Neural progenitor cell (in vitro differentiated cells): ENCODE results near the gene SMARCC1. TPM values are rescaled to one million over a fixed set of nuclear protein-coding genes. Genes with fewer than 3 reads are reported as not detected.

Source experiments
- DNase-seq: peaks from one replicate; pipeline ENCODE4 v3.0.0-alpha.2; 2016; ENCODE audit warnings: low spot score
- H2AFZ ChIP-seq: fragments of 200-600 bp; sonication (generic); replicated peaks from 2 replicates; pipeline ENCODE4 v1.6.1; 2016; ENCODE audit warnings: antibody characterized with exemption
- H3F3A ChIP-seq: fragments of 200-600 bp; sonication (generic); 2 replicates; pipeline ENCODE4 v1.6.1; 2016; ENCODE audit warnings: antibody characterized with exemption, low read depth
- H3K27ac ChIP-seq: fragments of 200-600 bp; sonication (generic); 2 replicates; pipeline ENCODE4 v1.5.1; 2016; ENCODE audit warnings: mild to moderate bottlenecking
- H3K27me3 ChIP-seq: fragments of 200-600 bp; sonication (generic); 2 replicates; pipeline ENCODE4 v1.6.1; 2016; ENCODE audit warnings: mild to moderate bottlenecking, moderate library complexity
- H3K36me3 ChIP-seq: fragments of 200-600 bp; sonication (generic); 2 replicates; pipeline ENCODE4 v1.5.1; 2016
- H3K4me1 ChIP-seq: fragments of 200-600 bp; sonication (generic); 2 replicates; pipeline ENCODE4 v1.6.1; 2016; ENCODE audit warnings: mixed run types
- H3K4me2 ChIP-seq: fragments of 200-600 bp; sonication (generic); 2 replicates; pipeline ENCODE4 v1.6.1; 2016
- H3K4me3 ChIP-seq: fragments of 200-600 bp; sonication (generic); 2 replicates; pipeline ENCODE4 v1.5.1; 2016
- H3K79me2 ChIP-seq: fragments of 200-600 bp; sonication (generic); 2 replicates; pipeline ENCODE4 v1.6.1; 2016; ENCODE audit warnings: low read depth
- H3K9ac ChIP-seq: fragments of 200-600 bp; sonication (generic); 2 replicates; pipeline ENCODE4 v1.6.1; 2016
- H3K9me3 ChIP-seq: fragments of 200-600 bp; sonication (generic); 2 replicates; pipeline ENCODE4 v1.5.1; 2016; ENCODE audit warnings: low read depth
- H4K20me1 ChIP-seq: fragments of 200-600 bp; sonication (generic); 2 replicates; pipeline ENCODE4 v1.6.1; 2016; ENCODE audit warnings: low read depth
- H3K27ac Mint-ChIP-seq: 3 replicates; pipeline ENCODE4 v1.8.0; 2021; ENCODE audit warnings: mixed read lengths
- H3K27me3 Mint-ChIP-seq: 2 replicates; pipeline ENCODE4 v1.8.0; 2022; ENCODE audit warnings: low read depth, mild to moderate bottlenecking, inconsistent platforms, moderate library complexity, mixed read lengths; ENCODE audit not compliant: insufficient read depth
- H3K36me3 Mint-ChIP-seq: 3 replicates; pipeline ENCODE4 v1.8.0; 2021; ENCODE audit warnings: mixed read lengths
- H3K4me1 Mint-ChIP-seq: 3 replicates; pipeline ENCODE4 v1.8.0; 2021; ENCODE audit warnings: mixed read lengths
- H3K4me3 Mint-ChIP-seq: 3 replicates; pipeline ENCODE4 v1.8.0; 2021; ENCODE audit warnings: mild to moderate bottlenecking, moderate library complexity, mixed read lengths
- H3K9me3 Mint-ChIP-seq: 3 replicates; pipeline ENCODE4 v1.8.0; 2020; ENCODE audit warnings: mixed read lengths
- CTCF ChIP-seq: fragments of 200-600 bp; sonication (generic); IDR thresholded peaks from 2 replicates; pipeline ENCODE4 v1.5.1; 2017; ENCODE audit warnings: antibody characterized with exemption, mild to moderate bottlenecking
- EZH2 ChIP-seq: fragments of 200-600 bp; sonication (generic); IDR thresholded peaks from 2 replicates; pipeline ENCODE4 v1.6.1; 2017; ENCODE audit warnings: antibody characterized with exemption, mild to moderate bottlenecking, moderate library complexity
- EZH2phosphoT487 ChIP-seq: fragments of 200-600 bp; sonication (generic); IDR thresholded peaks from 2 replicates; pipeline ENCODE4 v1.6.1; 2017; ENCODE audit warnings: antibody characterized with exemption
- total RNA-seq: library from RNA; depleted of rRNA; stranded (reverse); fragments of >200 nt; gene quantifications from 2 replicates; pipeline ENCODE4 v1.2.3, GENCODE V29; 2015; ENCODE audit warnings: low replicate concordance

Gene SMARCC1
- total RNA-seq, 1 donor from 2014 or later = 175 TPM

- Mint-ChIP-seq H3K9me3 (no peaks in the 10 kb centered on the region), H3K27ac (peak overlapping the region; percentile 98)
- H3K79me2 ChIP-seq = peaks cover 72% of the 10 kb centered on the region
Observed at GRCh38 chr3:47780741-47781684, 680 bp downstream of the SMARCC1 start.

GRCh38 chr3:47778746-47779145 is 2.9 kb downstream of the SMARCC1 start:
- Histone ChIP-seq H3K4me2 (peak overlapping the region; percentile 75), H3K9me3 (no peaks in the 10 kb centered on the region), H3K4me3 (peak overlapping the region; percentile 88), H2AFZ (no peak overlapping the region), H3K79me2 (peaks cover 94% of the 10 kb centered on the region), H3F3A (peaks cover 20% of the 10 kb centered on the region), H3K27me3 (no peaks in the 10 kb centered on the region), H3K36me3 (no peaks in the 10 kb centered on the region), H3K4me1 (peaks cover 9% of the 10 kb centered on the region), H3K27ac (no peak overlapping the region), H4K20me1 (peaks cover 68% of the 10 kb centered on the region), H3K9ac (no peak overlapping the region)
- Mint-ChIP-seq H3K36me3 (peaks cover 8% of the 10 kb centered on the region), H3K9me3 (no peaks in the 10 kb centered on the region), H3K4me3 (no peak overlapping the region), H3K27ac (no peak overlapping the region), H3K27me3 (peaks cover 9% of the 10 kb centered on the region), H3K4me1 (peaks cover 17% of the 10 kb centered on the region)
- DNase-seq = no peak
- TF ChIP-seq CTCF = no peak
- no peak for TF ChIP-seq EZH2phosphoT487
- no peak for TF ChIP-seq EZH2

More at GRCh38 chr3:47780741-47781684, 680 bp downstream of the SMARCC1 start:
- Histone ChIP-seq H3K9me3 (no peaks in the 10 kb centered on the region), H4K20me1 (peaks cover 45% of the 10 kb centered on the region), H3K4me1 (peaks cover 9% of the 10 kb centered on the region), H3K27me3 (no peaks in the 10 kb centered on the region), H3K4me2 (peak overlapping the region; percentile 75), H3K4me3 (peak overlapping the region; percentile 88), H3K9ac (peak overlapping the region; percentile 96), H2AFZ (peak overlapping the region; percentile 27), H3F3A (peaks cover 16% of the 10 kb centered on the region), H3K36me3 (no peaks in the 10 kb centered on the region), H3K27ac (peak overlapping the region; percentile 94)
- peak overlapping the region; percentile 98 for H3K4me3 Mint-ChIP-seq
- peaks cover 17% of the 10 kb centered on the region for H3K4me1 Mint-ChIP-seq
- no peak for TF ChIP-seq CTCF
- H3K27me3 Mint-ChIP-seq = peaks cover 4% of the 10 kb centered on the region
- H3K36me3 Mint-ChIP-seq = peaks cover 3% of the 10 kb centered on the region
- DNase-seq = peak; percentile 82

GRCh38 chr3:47772788-47773187 is 8.9 kb downstream of the SMARCC1 start:
- no peak overlapping the region for H3K4me2 ChIP-seq
- H3K36me3 ChIP-seq = peaks cover 24% of the 10 kb centered on the region
- Mint-ChIP-seq H3K27ac (no peak overlapping the region), H3K27me3 (peaks cover 4% of the 10 kb centered on the region), H3K9me3 (no peaks in the 10 kb centered on the region), H3K4me3 (no peak overlapping the region), H3K4me1 (no peaks in the 10 kb centered on the region), H3K36me3 (peaks cover 28% of the 10 kb centered on the region)
- no peaks in the 10 kb centered on the region for H3K27me3 ChIP-seq
- H3K79me2 ChIP-seq = peaks cover 100% of the 10 kb centered on the region
- H3K4me1 ChIP-seq = no peaks in the 10 kb centered on the region
- H3K27ac ChIP-seq = no peak overlapping the region
- no peak for DNase-seq
- H3K9me3 ChIP-seq = no peaks in the 10 kb centered on the region
- no peak overlapping the region for H3K9ac ChIP-seq
- H2AFZ ChIP-seq = no peak overlapping the region
- no peak for TF ChIP-seq EZH2phosphoT487
- TF ChIP-seq EZH2 = no peak
- TF ChIP-seq CTCF = no peak
- peaks cover 8% of the 10 kb centered on the region for H3F3A ChIP-seq
- H3K4me3 ChIP-seq = no peak overlapping the region
- H4K20me1 ChIP-seq = peaks cover 97% of the 10 kb centered on the region
